Amniotic stem cell (primary cell): ENCODE measurements around the gene PLEKHA5.
A peak's percentile ranks its signal among the peaks of the same experiment; 100 is the strongest.
"Not testable (repeated sequence)": the region's sequence is repeated elsewhere in the genome, so short reads cannot be mapped to it uniquely, and the experiment has no call there.

Experiments
- DNase-seq: peaks from one replicate; lab custom pipeline; 2025; lab: John Stamatoyannopoulos, UW

PLEKHA5 gene

GRCh38 chr12:19350850-19351249 is 221.3 kb downstream of the PLEKHA5 start:
- DNase-seq, result not testable (repeated sequence)

- no peak for DNase-seq
These were observed 221.8 kb downstream of the PLEKHA5 start for GRCh38 chr12:19351346-19351745.

- DNase-seq, result peak; percentile 6
These were observed 240.2 kb downstream of the PLEKHA5 start for GRCh38 chr12:19369691-19370148.

DNA sequence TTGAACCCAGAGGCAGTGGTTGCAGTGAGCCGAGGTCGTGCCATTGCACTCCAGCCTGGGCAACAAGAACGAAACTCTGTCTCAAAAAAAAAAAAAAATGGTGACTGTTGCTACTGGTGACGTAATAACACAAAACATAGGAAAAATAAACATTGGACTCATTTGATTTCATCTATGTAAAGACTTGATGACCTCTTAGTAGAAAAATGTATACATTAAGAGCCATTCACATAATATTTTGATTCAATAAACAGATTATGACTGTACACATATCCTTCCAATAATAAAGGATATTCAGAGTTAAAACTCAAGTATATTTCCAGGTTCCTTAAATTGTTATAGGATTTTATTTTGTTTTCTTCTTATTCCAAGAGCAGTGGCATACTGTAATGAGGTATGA is 244.1 kb downstream of the PLEKHA5 start:
- no peak for DNase-seq

DNA sequence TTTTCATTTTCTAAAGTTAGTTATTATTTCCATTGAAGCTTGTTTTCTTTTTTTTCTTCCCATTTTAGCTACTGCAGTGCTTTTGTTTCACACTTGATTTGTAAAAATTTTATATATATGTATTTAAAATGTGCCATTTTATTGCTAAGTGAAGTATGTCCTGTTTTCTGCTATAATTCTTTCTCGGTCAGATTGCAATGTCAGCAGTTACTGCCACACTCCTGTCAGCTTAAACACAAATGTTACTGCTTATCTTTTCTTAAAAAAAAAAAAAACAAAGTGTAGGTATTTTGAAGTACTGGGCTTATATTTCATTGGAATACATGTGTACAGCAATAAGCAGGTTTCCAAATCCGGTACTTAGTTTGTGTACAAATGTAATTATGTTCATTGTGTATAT is 246.4 kb downstream of the PLEKHA5 start:
- DNase-seq, result no peak

DNA sequence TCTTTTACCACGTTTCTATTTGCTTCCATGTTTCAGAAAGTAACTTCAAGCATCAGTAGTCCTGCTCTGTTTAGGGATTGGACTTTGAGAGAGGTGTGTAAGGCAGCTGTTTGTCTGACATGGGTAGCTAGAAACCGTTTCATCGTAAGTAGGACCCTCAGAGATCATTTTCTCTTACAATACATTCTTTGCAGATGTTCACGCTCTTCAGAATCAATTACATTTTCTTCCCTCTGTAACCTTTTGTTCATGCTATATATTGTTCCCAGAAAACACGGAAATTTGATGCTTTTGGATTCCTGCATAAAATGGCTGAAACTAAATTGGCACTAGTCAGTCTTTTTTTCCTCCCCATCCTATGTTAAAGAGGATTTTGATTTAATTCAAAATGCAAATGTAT is 247.2 kb downstream of the PLEKHA5 start:
- DNase-seq, result no peak

GRCh38 chr12:19382111-19382526 is 252.6 kb downstream of the PLEKHA5 start:
- peak; percentile 75 for DNase-seq

GRCh38 chr12:19382563-19382962 is 253.0 kb downstream of the PLEKHA5 start:
- DNase-seq, result no peak

GRCh38 chr12:19387161-19387560 is 257.6 kb downstream of the PLEKHA5 start:
- DNase-seq, result no peak

DNA sequence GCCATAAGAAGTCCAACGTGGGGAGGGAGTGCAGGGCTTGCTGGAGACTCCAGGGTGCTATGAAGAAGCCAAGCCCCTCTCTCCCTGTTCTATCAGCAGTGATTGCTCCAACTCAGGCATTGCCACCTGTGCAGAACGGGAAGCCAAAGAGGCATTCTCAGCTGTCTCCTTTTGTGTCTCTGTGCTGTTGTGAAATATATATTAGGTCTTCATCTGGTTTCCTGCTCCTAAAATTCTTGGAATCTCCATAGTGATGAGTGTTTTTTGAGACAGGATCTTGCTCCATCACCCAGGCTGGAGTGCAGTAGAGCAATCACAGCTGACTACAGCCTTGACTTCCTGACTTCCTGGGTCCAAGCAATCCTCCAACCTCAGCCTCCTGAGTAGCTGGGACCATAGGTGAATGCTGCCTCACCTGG is 258.6 kb downstream of the PLEKHA5 start:
- DNase-seq, result no peak

DNA sequence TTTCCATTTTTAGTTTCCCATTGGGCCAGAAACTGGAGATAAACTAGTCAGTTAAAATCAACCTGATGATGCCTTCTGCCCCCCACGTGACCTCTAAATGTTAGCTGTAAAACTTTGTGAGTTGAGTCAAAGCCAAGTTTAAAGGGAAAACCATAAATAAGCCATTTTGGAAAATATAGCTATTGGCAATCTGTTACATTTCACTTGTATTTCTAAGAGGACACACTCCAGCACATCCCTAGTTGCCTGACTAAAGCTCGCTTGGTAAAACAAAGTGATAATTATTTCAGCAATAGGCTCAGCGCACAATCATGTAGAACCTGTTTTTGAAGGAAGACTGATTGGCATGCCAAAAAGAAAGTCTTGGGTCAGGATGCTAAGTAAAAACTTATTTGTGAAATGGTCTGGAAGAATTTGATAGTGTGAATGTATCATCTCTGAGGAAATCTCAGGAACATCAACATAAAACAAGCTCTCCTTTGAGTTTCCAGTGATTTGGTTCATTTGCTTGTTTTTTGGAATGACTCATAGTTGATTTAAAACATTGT is 260.6 kb downstream of the PLEKHA5 start:
- no peak for DNase-seq

DNA sequence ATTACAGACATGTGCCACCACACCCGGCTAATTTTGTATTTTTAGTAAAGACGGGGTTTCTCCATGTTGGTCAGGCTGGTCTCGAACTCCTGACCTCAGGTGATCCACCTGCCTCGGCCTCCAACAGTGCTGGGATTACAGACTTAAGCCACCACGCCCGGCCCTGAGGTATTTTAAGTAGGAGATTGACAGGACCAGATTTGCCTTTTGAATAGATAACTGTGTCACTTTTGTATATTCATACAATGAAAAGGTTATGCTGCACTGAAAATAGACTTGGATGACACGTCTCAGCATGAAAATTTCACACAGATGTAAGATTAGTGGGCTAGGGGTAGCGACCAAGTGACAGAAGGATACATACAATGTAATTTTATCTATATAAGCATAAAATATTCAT is 263.1 kb downstream of the PLEKHA5 start:
- DNase-seq, result not testable (repeated sequence)

- no peak for DNase-seq
These were observed 264.9 kb downstream of the PLEKHA5 start for GRCh38 chr12:19394385-19394784.

DNA sequence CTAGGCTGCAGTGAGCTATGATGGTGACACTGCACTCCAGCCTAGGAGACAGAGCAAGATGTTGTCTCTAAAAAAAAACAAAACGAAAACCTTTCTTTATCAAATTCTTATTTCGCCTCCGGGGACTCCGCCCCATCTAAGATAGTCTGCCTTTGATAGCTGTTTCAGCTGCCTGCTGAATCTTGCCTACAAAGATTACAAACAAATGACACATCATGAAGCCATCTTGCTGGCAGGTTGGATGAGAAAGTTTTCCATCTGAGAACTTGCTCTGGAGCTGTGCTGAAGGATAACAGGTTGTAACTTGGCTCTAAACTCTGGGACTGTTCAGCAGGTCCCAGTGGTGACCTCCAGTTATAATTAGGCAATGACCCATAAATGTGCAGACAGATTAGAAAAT is 268.0 kb downstream of the PLEKHA5 start:
- DNase-seq, result no peak

DNA sequence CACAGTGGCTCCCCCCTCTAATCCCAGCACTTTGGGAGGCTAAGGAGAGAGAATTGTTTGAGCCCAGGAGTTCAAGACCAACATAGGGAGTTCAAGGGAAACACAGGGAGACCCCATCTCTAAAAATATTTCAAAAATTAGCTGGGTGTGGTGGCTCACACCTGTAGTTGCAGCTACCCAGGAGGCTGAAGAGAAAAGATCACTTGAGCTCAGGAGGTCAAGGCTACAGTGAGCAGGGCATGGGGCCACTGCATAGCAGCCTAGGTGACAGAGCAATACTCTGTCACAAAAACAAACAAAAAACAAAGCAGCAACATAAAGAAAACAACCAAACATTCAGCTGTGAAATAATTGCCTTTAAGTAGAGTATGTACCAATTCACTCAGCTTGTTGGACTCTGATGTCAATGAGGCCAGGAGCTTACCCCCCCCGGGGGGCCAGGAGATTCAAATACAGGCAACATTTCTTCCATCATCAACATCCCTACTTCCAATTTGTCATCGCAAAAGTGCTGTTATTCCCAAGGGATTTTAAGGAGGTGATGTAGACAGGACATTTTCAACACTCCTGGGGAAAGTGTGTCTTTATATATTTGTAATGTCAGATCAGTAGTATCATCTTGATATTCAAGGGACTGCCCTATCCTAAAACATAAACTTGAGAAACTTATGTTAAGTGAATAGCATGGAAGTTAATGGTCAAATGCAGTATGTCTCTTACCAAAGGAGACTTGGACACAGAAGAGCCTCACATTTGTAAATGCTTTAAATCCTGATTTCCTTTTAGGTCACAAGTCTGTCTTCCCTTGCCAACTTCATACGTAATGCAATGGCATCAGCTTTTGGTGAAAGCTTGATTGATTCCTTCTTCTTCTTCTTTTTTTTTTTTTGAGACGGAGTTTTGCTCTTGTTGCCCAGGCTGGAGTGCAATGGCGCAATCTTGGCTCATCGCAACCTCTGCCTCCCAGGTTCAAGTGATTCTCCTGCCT is 269.1 kb downstream of the PLEKHA5 start:
- no peak for DNase-seq

GRCh38 chr12:19400649-19401285 is 271.2 kb downstream of the PLEKHA5 start:
- DNase-seq, result not testable (repeated sequence)

DNA sequence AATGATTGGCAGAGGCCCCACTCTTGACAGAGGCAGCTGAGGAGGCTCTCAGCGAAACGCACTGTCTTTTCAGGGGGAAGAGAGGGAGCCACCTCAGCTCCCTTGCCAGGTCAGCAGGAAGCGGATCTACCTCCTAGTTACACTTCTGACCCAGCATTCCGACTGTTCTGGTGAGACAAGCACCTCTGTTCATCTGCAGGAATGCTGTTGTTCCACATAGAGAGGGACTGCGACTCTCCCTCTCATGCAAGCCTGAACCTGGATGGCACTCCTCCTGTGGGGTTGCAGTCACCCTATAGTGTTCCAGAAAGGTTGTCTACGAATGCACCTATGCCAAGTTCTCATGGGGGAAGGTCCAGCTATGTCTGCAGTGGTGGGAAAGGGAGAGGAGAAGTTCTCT is 272.7 kb downstream of the PLEKHA5 start:
- DNase-seq, result no peak

DNA sequence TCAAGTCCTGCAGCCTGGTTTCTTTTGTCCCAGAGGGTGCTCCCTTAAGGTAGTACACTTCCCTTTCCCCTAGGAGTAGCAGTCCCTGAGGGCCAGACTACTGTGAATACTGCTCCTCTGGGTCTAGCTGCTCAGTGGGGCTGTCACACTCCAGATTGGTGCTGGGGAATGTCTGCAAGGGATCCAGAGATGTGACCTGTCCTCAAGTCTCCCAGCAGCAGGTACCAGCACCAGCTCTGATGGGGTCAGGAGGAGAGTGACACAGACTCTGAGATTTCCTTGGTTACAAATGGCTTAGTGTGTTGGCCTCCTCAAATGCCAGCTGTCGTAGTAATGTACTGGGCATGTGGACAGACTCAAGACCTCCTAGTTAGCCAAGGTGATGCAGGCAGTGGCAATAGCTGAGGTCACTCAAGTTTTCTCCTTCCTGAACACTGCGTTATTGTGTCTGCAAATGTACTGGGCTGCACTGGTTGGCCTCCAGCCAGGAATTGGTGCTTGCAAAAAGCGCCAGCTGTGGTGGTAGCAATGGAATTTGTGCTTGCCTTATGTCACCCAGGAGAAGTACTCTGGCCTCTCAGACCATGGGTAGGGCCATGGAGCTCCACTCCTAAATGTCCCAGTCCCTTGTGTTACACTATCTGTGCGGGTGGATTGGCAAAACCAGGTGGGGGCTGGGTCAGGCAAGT is 273.4 kb downstream of the PLEKHA5 start:
- DNase-seq, result no peak

- DNase-seq, result no peak
These were observed 274.8 kb downstream of the PLEKHA5 start for GRCh38 chr12:19404242-19404880.

GRCh38 chr12:19409376-19409775 is 279.8 kb downstream of the PLEKHA5 start:
- no peak for DNase-seq

GRCh38 chr12:19410211-19410610 is 280.7 kb downstream of the PLEKHA5 start:
- DNase-seq, result no peak
